Small intestine (tissue), 7 donors: ENCODE results near the gene COBL. TPM values are rescaled to one million over a fixed set of nuclear protein-coding genes. Genes with fewer than 3 reads are reported as not detected.
"Not testable (repeated sequence)": the region's sequence is repeated elsewhere in the genome, so short reads cannot be mapped to it uniquely, and the experiment has no call there.

Experiments
- DNase-seq, 2 donors: peaks; one replicate each; pipeline versions ENCODE4 v3.0.0 to v3.0.0-alpha.2; 2013
- FAIRE-seq: peaks from 2 replicates; lab custom pipeline; 2012; peaks lifted over from hg19 to GRCh38; lab: Jason Lieb, UNC
- H3K27ac ChIP-seq, 3 donors: one replicate each; pipeline ENCODE4 v1.5.1; 2013; ENCODE audit warnings: low read length in 2 of 3, mild to moderate bottlenecking in 2 of 3, control low read depth in 1 of 3, inconsistent platforms in 1 of 3, low read depth in 1 of 3, moderate library complexity in 1 of 3
- H3K27me3 ChIP-seq, 3 donors: one replicate each; pipeline ENCODE4 v1.6.1; 2013; ENCODE audit warnings: low read length in 3 of 3, inconsistent platforms in 1 of 3; ENCODE audit not compliant: control insufficient read depth in 3 of 3, insufficient read depth in 3 of 3
- H3K36me3 ChIP-seq, 3 donors: one replicate each; pipeline ENCODE4 v1.6.1; 2013; ENCODE audit warnings: low read length in 3 of 3, inconsistent platforms in 1 of 3, low read depth in 1 of 3, mild to moderate bottlenecking in 1 of 3, moderate library complexity in 1 of 3; ENCODE audit not compliant: control insufficient read depth in 3 of 3, insufficient read depth in 2 of 3
- H3K4me1 ChIP-seq, 3 donors: one replicate each; pipeline ENCODE4 v1.6.1; 2013; ENCODE audit warnings: low read length in 2 of 3, inconsistent platforms in 1 of 3, low read depth in 1 of 3, mild to moderate bottlenecking in 1 of 3, moderate library complexity in 1 of 3; ENCODE audit not compliant: control insufficient read depth in 3 of 3, insufficient read depth in 2 of 3
- H3K4me3 ChIP-seq, 3 donors: one replicate each; pipeline ENCODE4 v1.5.1; 2013; ENCODE audit warnings: low read length in 3 of 3, control low read depth in 1 of 3, inconsistent platforms in 1 of 3, low read depth in 1 of 3, mild to moderate bottlenecking in 1 of 3, moderate library complexity in 1 of 3
- H3K9me3 ChIP-seq, 2 donors: one replicate each; pipeline ENCODE4 v1.6.1; 2013; ENCODE audit warnings: low read depth in 1 of 2, low read length in 1 of 2; ENCODE audit not compliant: control insufficient read depth in 2 of 2, insufficient read depth in 1 of 2
- WGBS, 3 donors: extraction: QIAGEN DNeasy Blood & Tissue Kit; methylation state at CpG; one replicate each; pipeline ENCODE4 v1.1.7; 2013; 5-methylcytosine and 5-hydroxymethylcytosine counted together
- polyA plus RNA-seq, 4 donors: library from polyadenylated mRNA; stranded (reverse) in 3 of 4; unstranded in 1 of 4; fragments of 200-250 nt in 3 of 4; fragments of 120-200 nt in 1 of 4; gene quantifications; one replicate each; pipeline versions ENCODE4 v1.2.1 to v1.2.3, GENCODE V29; 2013
- donor health status: healthy with polysubstance abuse.
- donor health status: control.
- donor health status: control.
- donor health status: Bipolar disorder and iron deficiency.
- donor health status: healthy.

The COBL gene
- polyA plus RNA-seq, 4 donors = 8.4 to 40.3 (median 32.5) TPM

- H3K27ac ChIP-seq = no peak overlapping the region
- FAIRE-seq (no peak), DNase-seq (peak in 1 of 2 donors; percentile 11)
- H3K27me3 ChIP-seq = no peaks in the 10 kb centered on the region
- no peaks in the 10 kb centered on the region for H3K4me1 ChIP-seq
- H3K9me3 ChIP-seq = peaks cover 2 to 9% of the 10 kb centered on the region in 2 donors
- no peak overlapping the region for H3K4me3 ChIP-seq
- WGBS, 3 donors = 52 to 63% (median 56%) methylated on average over 3 of the region's 3 CpGs
- no peaks in the 10 kb centered on the region for H3K36me3 ChIP-seq
Measured at GRCh38 chr7:51000956-51001355, 315.7 kb downstream of the COBL start.

GRCh38 chr7:50994753-50995319 is 321.8 kb downstream of the COBL start:
- no peaks in the 10 kb centered on the region for H3K36me3 ChIP-seq
- peaks cover 0 to 3% of the 10 kb centered on the region in 2 donors for H3K9me3 ChIP-seq
- no peaks in the 10 kb centered on the region for H3K27me3 ChIP-seq
- FAIRE-seq (no peak), DNase-seq (no peak)
- no peaks in the 10 kb centered on the region for H3K4me1 ChIP-seq
- no peak overlapping the region for H3K27ac ChIP-seq
- WGBS, 3 donors = 69 to 88% (median 84%) methylated on average over 4 to 5 of the region's 5 CpGs
- H3K4me3 ChIP-seq = no peak overlapping the region

GRCh38 chr7:50990214-50990613 is 326.4 kb downstream of the COBL start:
- not testable (repeated sequence) for H3K36me3 ChIP-seq, H3K9me3 ChIP-seq, FAIRE-seq, H3K4me1 ChIP-seq, H3K27ac ChIP-seq, H3K27me3 ChIP-seq, DNase-seq, H3K4me3 ChIP-seq
- WGBS, 3 donors = 56 to 68% (median 61%) methylated on average over 1 of the region's 1 CpG

GRCh38 chr7:50988988-50989387 is 327.6 kb downstream of the COBL start:
- no peak overlapping the region for H3K4me3 ChIP-seq
- no peak for DNase-seq
- H3K36me3 ChIP-seq = no peaks in the 10 kb centered on the region
- H3K4me1 ChIP-seq = no peaks in the 10 kb centered on the region
- no peaks in the 10 kb centered on the region for H3K27me3 ChIP-seq
- no peaks in the 10 kb centered on the region for H3K9me3 ChIP-seq
- H3K27ac ChIP-seq = no peak overlapping the region
- WGBS, 3 donors = 83 to 93% (median 89%) methylated on average over 1 of the region's 1 CpG
- FAIRE-seq = no peak

- no peak for DNase-seq
- no peaks in the 10 kb centered on the region for H3K9me3 ChIP-seq
- 87 to 92% (median 91%) methylated on average over 6 of the region's 6 CpGs for WGBS, 3 donors
- no peak overlapping the region for H3K4me3 ChIP-seq
- H3K27ac ChIP-seq = no peak overlapping the region
- no peaks in the 10 kb centered on the region for H3K27me3 ChIP-seq
- no peaks in the 10 kb centered on the region for H3K4me1 ChIP-seq
- FAIRE-seq = no peak
- no peaks in the 10 kb centered on the region for H3K36me3 ChIP-seq
Measured at GRCh38 chr7:50988465-50988864, 328.1 kb downstream of the COBL start.

GRCh38 chr7:50985096-50985495 is 331.5 kb downstream of the COBL start:
- DNase-seq = no peak
- no peaks in the 10 kb centered on the region for H3K9me3 ChIP-seq
- no peaks in the 10 kb centered on the region for H3K27me3 ChIP-seq
- no peak overlapping the region for H3K4me3 ChIP-seq
- H3K27ac ChIP-seq = no peak overlapping the region
- no peaks in the 10 kb centered on the region for H3K36me3 ChIP-seq
- FAIRE-seq = no peak
- no peaks in the 10 kb centered on the region for H3K4me1 ChIP-seq
- 62 to 76% (median 64%) methylated on average over 4 of the region's 4 CpGs for WGBS, 3 donors

- Histone ChIP-seq H3K27ac (no peak overlapping the region), H3K36me3 (no peaks in the 10 kb centered on the region), H3K4me3 (no peak overlapping the region), H3K4me1 (no peaks in the 10 kb centered on the region), H3K9me3 (no peaks in the 10 kb centered on the region), H3K27me3 (no peaks in the 10 kb centered on the region)
- DNase-seq = no peak
- WGBS, 3 donors = 28 to 31% (median 29%) methylated on average over 1 of the region's 1 CpG
- no peak for FAIRE-seq
Measured at GRCh38 chr7:50983850-50984249, 332.8 kb downstream of the COBL start.

- Histone ChIP-seq H3K27me3 (no peaks in the 10 kb centered on the region), H3K9me3 (no peaks in the 10 kb centered on the region), H3K4me1 (no peaks in the 10 kb centered on the region), H3K27ac (no peak overlapping the region), H3K36me3 (no peaks in the 10 kb centered on the region), H3K4me3 (no peak overlapping the region)
- no peak for DNase-seq
- 56 to 75% (median 60%) methylated on average over 2 of the region's 2 CpGs for WGBS, 3 donors
- FAIRE-seq = no peak
Measured at GRCh38 chr7:50982626-50983025, 334.0 kb downstream of the COBL start.

GRCh38 chr7:50981743-50982142 is 334.9 kb downstream of the COBL start:
- WGBS, 3 donors = 89 to 91% (median 90%) methylated on average over 6 of the region's 6 CpGs
- Histone ChIP-seq H3K9me3 (no peaks in the 10 kb centered on the region), H3K4me1 (no peaks in the 10 kb centered on the region), H3K27me3 (no peaks in the 10 kb centered on the region), H3K27ac (no peak overlapping the region), H3K36me3 (no peaks in the 10 kb centered on the region), H3K4me3 (no peak overlapping the region)
- no peak for FAIRE-seq
- DNase-seq = no peak
